ENCODE data around the gene NTRK3.

The NTRK3 gene

DNA sequence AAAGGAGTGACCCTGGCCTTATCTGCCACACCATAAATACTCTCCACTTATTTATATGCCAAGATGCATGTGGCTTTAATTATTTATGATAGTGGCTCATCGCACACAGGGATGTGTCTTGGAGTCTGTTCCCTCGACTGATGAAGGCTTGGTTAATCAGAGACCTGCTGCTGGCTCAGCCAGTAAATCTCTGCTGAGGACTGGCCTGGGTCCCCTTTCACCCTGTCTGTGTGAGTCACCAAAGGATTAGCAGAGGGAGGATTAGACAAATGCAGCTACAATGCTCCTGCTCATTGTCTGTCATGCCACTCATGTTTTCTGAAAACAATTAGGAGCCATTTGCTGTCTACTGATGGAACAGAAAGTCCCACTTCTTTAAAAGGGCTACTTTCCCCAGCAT, 226.8 kb downstream of the NTRK3 start:
- no peak for DNase-seq (ENCODE audit: low spot score)

DNA sequence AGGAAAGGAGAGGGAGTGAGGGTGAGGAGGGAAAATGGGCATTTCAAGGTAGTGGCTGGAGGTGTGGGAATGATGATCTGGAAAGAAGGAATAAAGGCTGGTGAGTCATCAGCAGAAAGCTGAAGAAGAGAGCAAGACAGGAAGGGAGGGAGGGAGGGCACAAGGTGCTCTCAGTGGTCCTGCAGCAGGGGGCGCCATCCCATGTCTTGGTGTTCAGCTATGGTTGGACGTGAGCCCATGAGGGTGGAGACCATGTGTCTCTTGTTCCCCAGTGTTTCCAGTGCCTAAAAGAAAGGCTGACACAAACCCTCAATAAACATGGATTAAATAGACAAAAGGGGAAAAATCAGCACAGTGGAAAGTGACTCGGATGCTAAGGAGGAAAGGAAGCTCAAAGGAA, 228.5 kb downstream of the NTRK3 start:
- no peak for DNase-seq (ENCODE audit: low spot score)

DNA sequence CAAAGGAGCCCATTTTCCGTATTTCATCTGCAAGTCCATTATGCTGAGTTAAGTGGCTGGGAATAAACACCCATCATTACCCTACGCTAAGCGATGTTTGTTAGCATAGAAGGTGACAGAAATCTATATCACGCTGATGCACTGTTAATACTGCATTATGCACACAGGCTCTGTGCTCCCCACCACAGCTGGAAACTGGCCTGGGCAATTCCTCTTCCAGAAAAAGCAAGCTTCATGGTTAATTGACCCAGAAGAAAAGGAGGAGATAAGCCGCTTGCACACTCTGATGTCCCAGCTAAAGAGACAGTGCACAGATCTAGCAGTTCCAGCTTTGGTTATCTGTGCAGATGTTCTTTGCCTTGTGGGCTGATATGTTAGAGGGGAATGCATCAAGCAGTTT, 232.6 kb downstream of the NTRK3 start:
- DNase-seq (ENCODE audit: low spot score): no peak

DNA sequence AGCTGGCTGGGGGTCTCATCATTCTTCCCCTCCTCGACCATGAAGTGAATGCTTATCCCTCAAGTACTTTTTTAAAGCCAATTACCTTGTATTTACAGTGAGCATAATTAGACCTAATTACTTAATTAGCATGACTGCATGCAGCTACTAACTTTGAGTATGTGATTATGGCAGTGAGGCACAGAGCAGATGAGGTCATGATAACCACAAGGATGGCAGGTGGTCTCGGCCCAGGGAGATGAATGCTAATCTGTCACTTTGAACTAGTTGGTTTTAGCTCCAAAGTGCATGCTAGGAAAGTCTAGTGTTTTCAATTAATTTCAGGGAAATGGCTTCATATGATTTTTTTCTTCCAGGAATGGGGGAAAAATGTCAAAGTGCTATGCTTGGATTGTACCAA, 233.8 kb downstream of the NTRK3 start:
- no peak for DNase-seq (ENCODE audit: low spot score)

DNA sequence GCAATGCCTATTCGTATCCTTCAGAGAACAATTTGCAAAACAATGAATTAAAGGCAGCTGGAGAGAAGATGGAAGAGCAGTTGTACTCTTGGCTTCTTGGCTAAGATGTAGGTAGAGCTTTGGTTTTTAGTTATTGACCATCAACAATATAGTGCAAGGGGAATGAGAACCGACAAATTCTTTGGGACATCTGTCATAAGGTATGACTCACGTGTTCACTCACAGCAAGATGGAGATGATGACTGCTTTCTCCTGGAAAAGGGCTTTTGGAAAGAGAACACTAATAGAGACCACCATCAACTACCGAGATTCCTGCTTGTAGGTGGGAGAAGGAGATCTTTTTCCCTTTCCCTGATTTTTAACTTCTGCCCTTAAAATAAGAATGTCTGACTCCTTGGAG, 234.9 kb downstream of the NTRK3 start:
- DNase-seq (ENCODE audit: low spot score): no peak

DNA sequence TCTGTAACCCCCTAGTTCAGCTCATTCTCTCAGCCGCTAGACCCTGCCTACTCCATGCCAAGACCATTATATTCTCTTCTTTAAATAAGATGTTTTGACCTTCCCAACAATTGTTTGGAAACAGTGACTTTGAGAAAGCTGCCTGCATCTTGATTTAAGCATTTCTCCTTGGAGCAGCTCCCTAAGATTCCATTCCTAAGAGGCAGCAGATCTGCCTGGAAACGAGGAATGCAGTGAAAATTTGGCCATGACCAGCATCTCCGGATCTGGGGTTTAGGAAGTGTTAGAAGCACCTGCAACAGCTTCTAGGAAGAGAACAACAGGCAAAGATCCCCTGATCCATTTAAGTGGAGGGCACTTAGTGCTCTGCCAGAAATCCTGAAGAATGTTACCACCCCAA, 235.7 kb downstream of the NTRK3 start:
- DNase-seq (ENCODE audit: low spot score): no peak

DNA sequence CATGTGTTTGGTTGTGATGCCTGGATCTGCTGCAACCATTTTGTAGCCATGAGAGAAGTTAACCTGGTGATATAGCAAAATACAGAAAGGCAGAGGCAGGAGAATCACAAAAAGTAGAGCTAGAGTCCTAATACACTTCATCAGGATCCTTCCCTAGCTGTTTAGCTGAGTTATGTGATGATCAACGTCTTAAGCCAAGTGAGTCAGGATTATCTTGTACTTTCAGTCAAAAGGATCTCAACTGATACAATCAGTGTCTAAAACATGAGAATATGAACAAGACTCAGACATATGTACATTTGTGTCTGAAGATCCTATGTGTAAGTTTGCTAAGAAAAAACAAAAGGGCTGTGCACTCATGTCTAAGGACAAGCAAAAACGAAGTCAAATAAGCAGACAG, 236.9 kb downstream of the NTRK3 start:
- no peak for DNase-seq (ENCODE audit: low spot score)

DNA sequence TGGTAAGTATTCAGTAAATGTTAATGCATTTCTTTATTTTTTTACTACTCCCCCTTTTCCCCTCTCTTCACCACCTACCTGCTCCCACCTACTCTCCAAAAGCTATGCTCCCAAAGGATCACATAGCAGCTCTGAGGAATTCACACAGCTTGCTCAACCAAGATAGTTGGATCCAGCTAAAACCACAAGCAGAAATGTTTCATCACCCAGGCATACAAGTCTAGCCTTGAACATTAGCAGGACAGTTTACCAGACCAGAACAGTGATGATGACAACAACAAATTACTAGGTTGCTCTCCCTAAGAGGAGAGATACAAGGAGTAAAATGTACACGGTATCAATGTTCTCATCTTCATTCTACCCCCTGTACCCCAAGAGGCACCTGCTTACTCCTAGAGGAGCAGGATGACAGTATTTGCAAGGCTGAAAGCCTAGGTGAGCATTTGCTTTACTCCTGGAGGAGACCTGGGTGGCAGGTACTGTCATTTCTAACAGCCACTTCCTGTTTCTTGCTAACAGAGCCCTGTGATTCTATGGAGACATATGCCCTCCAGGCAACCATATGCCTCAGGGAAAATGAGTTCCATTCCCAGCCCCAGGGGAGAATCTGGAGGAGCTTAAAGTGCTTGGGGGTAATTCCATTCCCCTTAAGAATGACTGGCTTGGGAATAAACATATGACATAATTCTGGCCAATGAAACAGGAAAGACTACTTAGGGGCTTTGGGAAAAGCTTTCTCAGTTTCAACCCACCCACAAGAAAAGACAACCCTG, 237.5 kb downstream of the NTRK3 start:
- DNase-seq (ENCODE audit: low spot score): no peak

DNA sequence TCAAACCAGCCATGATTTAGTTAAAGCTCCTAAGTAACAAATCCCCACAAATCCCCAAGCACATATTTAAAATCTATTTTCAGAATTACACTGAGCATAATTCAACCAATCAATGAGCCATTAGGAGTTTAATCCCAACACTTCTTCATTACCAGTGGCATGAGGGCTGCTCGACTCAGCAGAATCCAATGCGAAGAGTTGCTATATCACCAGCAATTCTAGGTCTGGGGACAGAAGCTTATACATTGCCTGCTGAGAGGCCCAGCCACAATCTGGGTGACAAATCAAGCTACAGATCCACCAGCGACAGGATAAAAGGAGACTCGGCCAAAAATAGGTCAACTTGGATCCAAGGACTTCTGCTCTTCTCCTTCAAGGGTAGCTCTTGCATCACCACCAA, 238.8 kb downstream of the NTRK3 start:
- no peak for DNase-seq (ENCODE audit: low spot score)

DNA sequence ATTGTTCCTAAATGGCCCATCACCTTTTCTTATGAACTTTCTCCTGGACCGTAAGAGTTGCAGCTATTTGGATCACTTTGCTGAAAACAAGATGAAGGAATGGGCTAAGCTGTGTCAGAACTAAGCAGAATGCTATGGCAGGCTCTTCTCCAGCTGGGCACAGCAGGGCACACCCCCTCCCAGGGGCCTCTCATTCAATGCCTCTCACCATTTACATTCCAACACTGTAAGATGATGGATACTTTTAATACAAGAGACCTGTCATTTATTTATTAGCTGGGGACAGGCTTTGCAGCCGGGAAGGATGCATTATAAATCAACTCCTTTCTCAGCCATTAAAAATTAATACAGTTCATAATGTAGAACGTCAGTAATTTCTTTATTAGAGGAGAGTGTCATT, 240.1 kb downstream of the NTRK3 start:
- no peak for DNase-seq (ENCODE audit: low spot score)

DNA sequence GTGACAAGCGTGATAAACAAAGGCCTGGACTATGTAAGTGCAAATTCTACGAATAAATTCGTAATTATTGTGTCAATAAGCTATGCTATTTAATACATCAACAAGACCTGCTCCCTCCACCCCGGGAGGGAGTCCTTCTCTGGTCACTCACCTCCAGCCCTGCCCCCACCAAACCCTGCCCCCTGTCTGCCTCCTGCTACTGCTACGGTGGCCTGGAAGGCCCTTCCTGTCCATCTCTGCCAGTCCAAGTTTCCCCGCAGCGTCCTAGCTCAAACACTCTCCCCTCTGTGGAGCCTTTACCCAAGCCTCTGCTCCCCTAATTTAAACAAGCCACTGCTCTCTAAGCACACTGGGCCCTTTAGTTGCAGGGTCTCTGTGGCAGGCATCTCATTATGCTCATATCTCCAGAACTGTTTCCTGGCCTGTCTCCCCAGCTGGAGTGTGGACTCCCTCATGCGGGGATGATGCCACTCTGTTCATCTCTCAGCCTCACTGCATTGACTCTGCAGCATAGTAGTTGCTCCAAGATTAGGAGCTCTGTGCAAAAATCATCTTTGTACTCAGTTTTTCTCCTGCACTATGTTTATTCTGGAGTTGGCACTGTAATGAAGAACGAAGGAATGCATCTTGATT, 241.2 kb downstream of the NTRK3 start:
- DNase-seq (ENCODE audit: low spot score): no peak

DNA sequence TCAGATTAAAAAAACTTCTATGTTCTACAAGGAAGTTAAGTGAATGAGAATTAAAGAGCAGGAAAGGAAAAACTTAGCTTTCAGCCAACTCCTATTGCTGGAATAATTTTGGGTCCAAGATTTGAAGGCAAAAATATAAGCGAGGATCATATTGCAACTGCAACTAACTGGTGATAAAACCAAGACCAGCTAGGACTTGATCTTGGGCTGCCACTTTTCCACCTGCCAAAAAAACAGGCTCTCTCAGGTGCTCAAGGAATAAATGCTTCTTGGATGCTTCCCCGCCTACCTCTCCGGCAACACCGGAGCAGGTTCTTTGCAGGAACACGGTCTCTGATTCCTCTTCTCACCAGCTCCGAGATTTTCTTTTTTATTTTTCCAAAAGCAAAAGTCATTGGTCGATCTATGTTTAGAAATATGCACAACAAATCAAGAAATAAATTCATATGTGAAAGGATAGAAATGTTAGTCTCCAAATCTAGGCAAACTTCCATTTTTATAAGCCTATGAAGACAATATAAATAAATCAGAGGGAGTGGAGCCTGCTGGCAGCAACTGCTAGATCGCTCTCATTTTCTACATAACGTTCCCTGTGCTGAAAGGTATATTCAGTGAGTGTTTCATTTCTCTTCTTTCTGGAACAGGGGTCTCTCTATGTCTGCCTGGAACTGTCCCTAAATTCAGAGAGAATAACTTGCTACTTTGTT, 241.9 kb downstream of the NTRK3 start:
- no peak for DNase-seq (ENCODE audit: low spot score)

DNA sequence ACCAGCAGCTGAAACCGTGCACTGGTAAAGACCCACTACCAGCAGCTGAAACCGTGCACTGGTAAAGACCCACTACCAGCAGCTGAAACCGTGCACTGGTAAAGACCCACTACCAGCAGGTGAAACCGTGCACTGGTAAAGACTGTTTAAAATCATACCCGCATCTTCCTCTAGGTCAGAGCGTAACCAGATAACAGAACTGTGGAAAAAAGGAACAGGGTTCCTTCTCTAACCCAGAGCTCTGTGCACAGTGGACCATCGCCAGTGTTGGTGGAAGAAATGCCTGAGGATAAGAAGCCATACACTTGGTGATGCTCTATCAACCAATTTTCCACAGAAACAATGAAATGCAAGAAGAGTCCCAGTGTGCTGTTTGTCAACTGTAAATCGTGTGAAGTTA, 243.4 kb downstream of the NTRK3 start:
- DNase-seq (ENCODE audit: low spot score): no peak

DNA sequence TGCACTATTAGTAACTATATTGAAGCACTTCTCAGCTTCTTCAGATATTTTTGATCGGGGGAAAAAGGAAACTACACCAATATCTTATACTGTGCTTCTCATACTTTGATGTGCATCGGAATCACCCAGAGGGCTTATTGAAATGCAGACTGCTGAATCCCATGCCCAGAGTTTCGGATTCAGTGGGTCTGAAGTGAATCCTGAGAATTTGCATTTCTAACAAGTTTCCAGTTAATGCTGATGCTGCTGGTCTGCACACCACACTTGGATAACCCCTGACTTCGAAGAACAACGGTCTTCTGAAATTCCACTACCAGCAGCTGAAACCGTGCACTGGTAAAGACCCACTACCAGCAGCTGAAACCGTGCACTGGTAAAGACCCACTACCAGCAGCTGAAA, 243.9 kb downstream of the NTRK3 start:
- DNase-seq (ENCODE audit: low spot score): no peak

DNA sequence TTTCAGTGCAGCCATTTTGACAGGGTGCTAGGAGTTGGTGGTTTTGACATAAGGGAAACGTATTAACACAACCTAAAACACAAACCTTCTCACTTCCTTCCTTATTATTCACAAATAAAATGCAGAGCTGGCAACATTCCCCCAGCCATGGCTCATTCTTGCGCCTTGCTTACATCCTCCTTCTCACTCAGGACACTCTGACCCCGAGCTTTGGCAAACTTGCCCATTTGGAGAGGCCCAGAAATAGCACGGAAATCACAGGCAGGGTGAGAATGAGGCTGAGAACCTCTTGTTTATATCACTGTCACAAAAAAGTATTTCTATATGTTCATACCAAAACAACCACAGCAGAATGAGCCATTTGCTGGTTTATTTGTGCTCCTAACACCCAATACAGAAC, 244.3 kb downstream of the NTRK3 start:
- DNase-seq (ENCODE audit: low spot score): no peak

DNA sequence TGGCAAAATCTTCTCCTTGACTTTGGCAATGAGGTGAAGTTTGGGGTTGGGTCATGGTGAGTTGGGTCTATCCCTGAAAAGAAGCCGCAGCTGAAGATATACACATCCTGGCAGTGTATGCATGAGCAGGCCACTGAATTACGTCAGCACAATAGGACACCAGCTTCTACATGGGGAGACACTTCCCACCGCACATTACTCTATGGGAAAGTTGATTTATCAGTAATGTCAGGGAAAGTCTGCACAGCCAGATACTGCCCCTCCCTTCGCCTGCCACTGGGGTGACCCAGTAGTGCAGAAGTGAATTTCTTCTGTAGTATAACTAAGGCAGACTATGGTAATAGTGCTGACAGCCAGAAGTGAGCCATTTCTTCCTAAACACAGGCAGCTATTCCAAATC, 245.0 kb downstream of the NTRK3 start:
- no peak for DNase-seq (ENCODE audit: low spot score)

DNA sequence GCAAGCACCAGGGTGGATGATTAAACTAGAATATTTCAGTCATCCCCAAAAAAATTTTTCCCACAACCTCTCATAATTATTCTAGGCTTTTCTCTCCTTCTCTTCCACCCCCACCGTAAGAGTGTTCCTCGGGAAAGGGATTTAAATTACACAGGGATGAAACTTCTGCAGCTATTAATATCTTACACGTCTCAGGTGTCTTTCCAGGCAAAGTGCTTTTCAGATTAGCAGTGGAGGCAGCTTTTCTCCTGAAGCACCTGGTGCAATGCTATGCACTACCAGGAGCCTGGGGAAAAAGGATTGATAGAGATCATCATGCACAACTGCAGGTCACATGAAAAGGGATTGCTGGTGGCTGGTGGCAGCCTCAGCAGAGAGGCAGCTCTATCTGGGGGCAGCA, 250.4 kb downstream of the NTRK3 start:
- DNase-seq (ENCODE audit: low spot score): no peak

DNA sequence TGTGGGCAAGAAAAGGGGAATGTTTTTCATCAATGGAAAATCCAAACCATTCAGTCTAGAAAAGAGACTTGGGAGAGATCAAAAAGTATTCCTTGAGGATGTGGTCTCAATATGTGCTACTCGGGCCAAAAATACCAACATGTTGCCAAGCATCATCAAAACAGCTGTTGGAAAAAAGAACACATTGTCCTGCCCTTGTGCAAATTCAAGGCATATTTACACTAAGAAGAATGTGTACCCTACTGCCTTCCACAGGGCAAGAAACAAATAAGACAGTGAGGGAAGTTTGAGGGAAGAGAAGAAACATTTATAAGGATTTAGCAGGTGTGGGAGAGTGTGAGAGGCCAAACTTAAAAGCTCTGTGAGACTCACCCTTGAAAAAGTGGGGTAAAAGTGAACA, 252.1 kb downstream of the NTRK3 start:
- no peak for DNase-seq (ENCODE audit: low spot score)

DNA sequence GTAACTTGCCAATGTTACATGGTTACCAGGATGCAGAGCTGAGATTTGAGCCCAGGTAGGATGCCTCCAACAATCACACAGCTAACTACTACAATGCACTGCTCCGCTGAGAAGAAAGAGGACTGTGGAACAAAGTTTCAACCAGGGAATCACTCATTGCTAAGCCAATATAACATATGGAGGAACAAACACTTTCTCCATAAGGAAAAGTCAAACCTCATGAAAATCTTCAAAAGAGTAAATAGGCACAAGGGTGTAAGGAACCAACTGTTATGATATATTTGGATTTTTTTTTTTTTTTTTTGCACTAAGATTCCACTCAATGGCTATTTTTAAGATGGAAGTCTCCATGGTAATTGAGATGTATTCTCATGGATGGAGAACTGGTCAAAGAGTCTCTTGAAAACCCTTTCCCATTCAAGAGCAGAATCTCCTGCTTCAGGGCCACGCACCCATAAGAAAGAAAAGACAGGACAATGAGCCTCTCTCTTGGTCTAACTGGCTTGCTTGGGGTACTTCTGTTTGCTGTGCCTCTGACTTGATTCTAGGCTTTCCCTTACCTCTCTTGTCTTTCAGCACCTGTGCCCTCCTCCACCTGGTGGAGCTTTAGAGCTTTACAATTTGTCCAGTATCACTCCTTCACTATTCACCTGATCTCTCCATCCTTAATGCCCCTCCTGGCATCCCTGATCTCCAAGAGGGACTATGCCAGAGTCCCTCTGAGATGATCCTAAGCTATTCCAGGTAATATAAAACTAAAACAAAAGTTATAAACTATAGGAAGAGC, 252.8 kb downstream of the NTRK3 start:
- DNase-seq (ENCODE audit: low spot score): no peak

DNA sequence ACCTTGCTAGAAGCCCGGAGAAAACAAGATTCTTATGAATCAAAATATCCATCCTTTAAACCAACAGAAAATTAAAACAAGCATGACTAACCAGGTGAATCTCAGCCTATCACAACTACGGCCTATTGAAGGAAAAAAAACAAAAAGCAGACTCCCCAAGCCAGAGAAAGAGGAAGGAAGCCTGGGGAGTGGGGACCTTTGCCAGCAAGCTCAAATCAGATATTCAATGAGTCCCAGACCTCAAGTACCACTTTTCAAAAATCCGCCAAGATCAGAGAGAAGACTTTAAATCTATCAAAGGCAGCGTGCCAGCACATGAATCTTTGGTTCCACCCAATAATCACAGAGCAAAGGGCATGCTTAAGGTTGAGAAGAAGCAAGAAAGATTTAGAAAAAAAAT, 253.8 kb downstream of the NTRK3 start:
- DNase-seq (ENCODE audit: low spot score): no peak

DNA sequence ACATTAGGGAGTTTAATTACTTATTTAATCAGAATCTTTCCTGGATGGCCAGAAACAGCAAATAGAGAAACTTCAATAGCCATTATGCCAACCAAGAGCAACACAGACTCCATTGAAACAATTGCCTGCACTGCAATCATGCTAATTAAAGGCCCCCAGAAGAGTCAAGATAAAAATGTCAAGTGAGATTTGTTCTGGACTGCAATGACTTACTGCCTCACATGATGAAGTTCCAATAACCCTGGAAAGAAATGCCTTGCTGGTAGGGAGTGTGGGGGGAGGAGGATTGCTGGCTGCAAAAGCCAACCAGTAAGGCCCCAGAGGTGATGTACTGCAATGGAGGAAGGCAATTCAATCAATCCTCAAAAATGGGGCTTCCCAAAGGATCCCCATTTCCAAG, 257.9 kb downstream of the NTRK3 start:
- no peak for DNase-seq (ENCODE audit: low spot score)

DNA sequence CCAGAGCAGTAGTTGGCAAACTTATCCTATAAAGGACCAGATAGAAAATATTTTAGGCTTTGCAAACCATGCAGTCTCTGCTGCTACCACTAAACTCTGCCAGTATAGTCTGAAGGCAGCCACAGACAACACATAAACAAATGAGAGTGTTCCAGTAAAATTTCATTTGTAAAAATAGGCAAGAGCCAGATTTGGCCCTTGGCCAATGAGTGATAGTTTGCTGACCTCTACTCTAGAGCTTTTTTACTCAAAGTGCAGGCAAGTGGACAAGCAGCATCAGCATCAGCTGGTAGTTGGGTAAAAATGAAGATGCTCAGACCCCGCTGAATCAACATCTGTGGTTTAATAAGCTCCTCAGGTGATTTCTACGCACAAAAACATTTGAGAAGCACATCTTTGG, 269.8 kb downstream of the NTRK3 start:
- DNase-seq (ENCODE audit: low spot score): no peak

DNA sequence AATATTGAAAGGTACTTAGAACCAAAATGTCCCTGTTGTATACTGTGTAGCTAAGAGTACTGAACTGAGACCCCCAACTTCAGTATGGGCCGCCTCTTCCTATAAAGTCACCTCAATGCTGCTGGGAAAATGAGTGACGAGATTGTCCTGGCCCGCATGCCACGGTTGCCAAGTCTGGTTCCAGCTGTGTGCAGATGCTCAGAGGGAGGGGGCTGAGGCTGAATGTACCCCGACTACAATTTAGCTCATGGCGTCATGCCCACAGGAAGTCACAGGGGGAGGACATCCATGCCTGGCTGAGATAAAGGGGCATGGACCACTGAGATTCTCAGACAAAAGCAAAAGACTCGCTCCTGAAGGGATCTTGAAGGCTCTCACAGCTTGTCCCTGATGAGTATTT, 271.1 kb downstream of the NTRK3 start:
- DNase-seq (ENCODE audit: low spot score): no peak
